Glutamatergic neuron (in vitro differentiated cells): ENCODE measurements around the gene FAM120B. TPM values are rescaled to one million over a fixed set of nuclear protein-coding genes. Genes with fewer than 3 reads are reported as not detected.

ENCODE experiments used
- DNase-seq: peaks from one replicate; pipeline ENCODE4 v3.0.0; 2022
- H3K27ac Mint-ChIP-seq: one replicate; pipeline ENCODE4 v1.8.0; 2020; ENCODE audit warnings: mild to moderate bottlenecking, mixed read lengths, inconsistent platforms; ENCODE audit not compliant: unreplicated experiment
- H3K27me3 Mint-ChIP-seq: one replicate; pipeline ENCODE4 v1.8.0; 2020; ENCODE audit warnings: mild to moderate bottlenecking, moderate library complexity, mixed read lengths, inconsistent platforms; ENCODE audit not compliant: unreplicated experiment
- H3K36me3 Mint-ChIP-seq: one replicate; pipeline ENCODE4 v1.8.0; 2020; ENCODE audit warnings: mild to moderate bottlenecking, mixed read lengths, inconsistent platforms; ENCODE audit not compliant: unreplicated experiment
- H3K4me1 Mint-ChIP-seq: one replicate; pipeline ENCODE4 v1.8.0; 2020; ENCODE audit warnings: mild to moderate bottlenecking, low read depth, mixed read lengths, inconsistent platforms; ENCODE audit not compliant: unreplicated experiment
- H3K4me3 Mint-ChIP-seq: one replicate; pipeline ENCODE4 v1.8.0; 2020; ENCODE audit warnings: mild to moderate bottlenecking, mixed read lengths, inconsistent platforms; ENCODE audit not compliant: unreplicated experiment
- H3K9me3 Mint-ChIP-seq: one replicate; pipeline ENCODE4 v1.8.0; 2020; ENCODE audit warnings: mild to moderate bottlenecking, moderate library complexity, mixed read lengths, inconsistent platforms; ENCODE audit not compliant: unreplicated experiment
- CTCF ChIP-seq: fragments of 200-600 bp; sonication (generic); IDR thresholded peaks from one replicate; pipeline ENCODE4 v1.5.0; 2021; ENCODE audit not compliant: partially characterized antibody, unreplicated experiment
- total RNA-seq: library from RNA; stranded (reverse); fragmentation: NEBNext Ultra II Directional; extraction: Animal tissue kit (Norgen Biotek cat#: 25700); gene quantifications from one replicate; pipeline ENCODE4 v1.2.1, GENCODE V29; 2021; ENCODE audit not compliant: unreplicated experiment

The FAM120B gene
- total RNA-seq, 1 donor from 2014 or later: 48.3 TPM

GRCh38 chr6:170376386-170377043, 70.0 kb downstream of the FAM120B start:
- no peak for DNase-seq
- peaks cover 3% of the 10 kb centered on the region for H3K27me3 Mint-ChIP-seq
- no peak for TF ChIP-seq CTCF
- H3K9me3 Mint-ChIP-seq: peaks cover 4% of the 10 kb centered on the region
- no peak overlapping the region for H3K27ac Mint-ChIP-seq
- peaks cover 6% of the 10 kb centered on the region for H3K4me1 Mint-ChIP-seq
- no peaks in the 10 kb centered on the region for H3K36me3 Mint-ChIP-seq
- H3K4me3 Mint-ChIP-seq: no peak overlapping the region

GRCh38 chr6:170378502-170378901, 71.9 kb downstream of the FAM120B start:
- Mint-ChIP-seq H3K27me3 (peaks cover 3% of the 10 kb centered on the region), H3K4me1 (peaks cover 5% of the 10 kb centered on the region), H3K9me3 (peaks cover 3% of the 10 kb centered on the region), H3K27ac (no peak overlapping the region), H3K4me3 (no peak overlapping the region), H3K36me3 (no peaks in the 10 kb centered on the region)
- no peak for DNase-seq
- no peak for TF ChIP-seq CTCF

GRCh38 chr6:170381562-170381961, 75.0 kb downstream of the FAM120B start:
- Mint-ChIP-seq H3K9me3 (peaks cover 1% of the 10 kb centered on the region), H3K4me3 (no peak overlapping the region), H3K27ac (no peak overlapping the region), H3K36me3 (no peaks in the 10 kb centered on the region), H3K27me3 (no peaks in the 10 kb centered on the region), H3K4me1 (peaks cover 10% of the 10 kb centered on the region)
- no peak for DNase-seq
- TF ChIP-seq CTCF: no peak

GRCh38 chr6:170383466-170384035, 77.0 kb downstream of the FAM120B start:
- no peak for DNase-seq
- H3K4me1 Mint-ChIP-seq: peaks cover 10% of the 10 kb centered on the region
- no peaks in the 10 kb centered on the region for H3K27me3 Mint-ChIP-seq
- no peaks in the 10 kb centered on the region for H3K9me3 Mint-ChIP-seq
- no peaks in the 10 kb centered on the region for H3K36me3 Mint-ChIP-seq
- no peak for TF ChIP-seq CTCF
- no peak overlapping the region for H3K4me3 Mint-ChIP-seq
- H3K27ac Mint-ChIP-seq: no peak overlapping the region

- H3K4me1 Mint-ChIP-seq: peaks cover 10% of the 10 kb centered on the region
- no peaks in the 10 kb centered on the region for H3K9me3 Mint-ChIP-seq
- H3K27me3 Mint-ChIP-seq: peaks cover 2% of the 10 kb centered on the region
- no peak overlapping the region for H3K27ac Mint-ChIP-seq
- H3K4me3 Mint-ChIP-seq: no peak overlapping the region
- H3K36me3 Mint-ChIP-seq: no peaks in the 10 kb centered on the region
- no peak for DNase-seq
- no peak for TF ChIP-seq CTCF
These were observed 78.9 kb downstream of the FAM120B start for GRCh38 chr6:170385506-170385905.
